ENCODE results near the gene KCNT2.
"Not testable (repeated sequence)": the region's sequence is repeated elsewhere in the genome, so short reads cannot be mapped to it uniquely, and the experiment has no call there.

Gene KCNT2

DNA sequence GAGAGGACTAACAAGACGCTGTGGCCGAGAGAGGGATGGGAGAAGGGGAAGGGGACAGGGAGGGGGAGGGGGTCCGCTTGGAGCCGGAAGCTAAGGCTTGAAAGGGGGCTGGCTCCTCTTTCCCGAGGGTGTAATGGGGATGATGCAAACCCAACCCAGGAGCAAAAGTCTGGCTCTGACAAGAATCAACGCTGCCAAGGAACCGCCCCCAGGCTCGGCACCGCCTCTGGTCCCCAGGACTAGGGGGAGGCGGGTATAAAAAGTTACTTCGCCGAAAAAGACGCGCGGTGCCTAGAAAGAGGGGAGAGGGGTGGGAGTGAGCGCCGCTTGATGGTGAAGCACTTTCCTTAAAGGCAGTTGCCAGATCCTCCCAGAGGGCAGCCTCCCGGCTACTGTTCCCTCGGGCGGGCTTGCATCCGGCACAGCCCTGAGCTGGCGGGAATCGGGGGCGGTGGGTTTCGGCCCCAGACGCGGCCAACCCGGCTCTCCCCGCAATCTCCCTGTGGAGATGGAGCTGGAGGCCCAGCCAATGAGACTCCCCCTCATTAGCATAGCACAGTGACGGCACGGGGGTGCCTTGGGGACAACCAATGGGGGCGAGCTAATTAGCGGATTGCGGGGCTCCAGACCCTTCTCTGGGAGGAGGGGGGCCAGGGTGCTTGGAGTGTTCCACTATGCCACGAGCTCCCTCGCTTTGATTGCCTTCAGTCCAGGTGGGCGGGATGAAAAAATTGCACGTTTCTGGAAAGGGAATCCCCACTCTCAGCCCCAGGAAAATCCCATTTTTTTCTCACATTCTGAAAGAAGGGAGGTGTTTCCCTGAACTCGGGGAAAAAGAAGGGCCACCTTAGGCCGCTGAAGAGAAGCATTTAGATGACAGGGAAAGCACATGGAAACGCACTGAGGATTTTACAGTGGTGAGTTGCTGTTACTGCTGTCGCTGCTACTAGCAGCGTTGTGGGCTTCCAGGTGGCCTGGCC is at the start of gene KCNT2:
Gene KCNT2, minus strand, starts transcription at position 51 of the 980 bp plus-strand sequence. CDS start 131 bp downstream, outside the sequence.
- DNase-seq: no peak

DNA sequence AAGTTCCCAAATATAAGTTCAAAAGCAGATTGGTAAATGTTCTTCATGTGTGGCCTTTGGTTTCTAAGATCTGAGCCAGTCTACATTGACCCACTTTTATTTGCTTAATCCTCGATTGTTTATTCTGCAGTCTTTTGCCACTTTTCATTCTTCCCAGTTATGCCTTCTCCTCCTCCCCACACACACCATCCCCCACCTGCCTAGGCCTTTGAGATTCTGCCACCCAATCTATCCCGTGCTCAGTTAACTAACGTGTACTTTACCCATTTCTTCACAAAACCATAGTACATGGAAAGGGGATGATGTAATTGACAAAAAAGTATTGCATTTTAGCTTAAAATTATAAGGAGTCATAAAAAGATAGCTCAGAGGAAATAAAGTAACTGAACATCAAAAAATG is 47.3 kb upstream of the KCNT2 start:
- DNase-seq: no peak

DNA sequence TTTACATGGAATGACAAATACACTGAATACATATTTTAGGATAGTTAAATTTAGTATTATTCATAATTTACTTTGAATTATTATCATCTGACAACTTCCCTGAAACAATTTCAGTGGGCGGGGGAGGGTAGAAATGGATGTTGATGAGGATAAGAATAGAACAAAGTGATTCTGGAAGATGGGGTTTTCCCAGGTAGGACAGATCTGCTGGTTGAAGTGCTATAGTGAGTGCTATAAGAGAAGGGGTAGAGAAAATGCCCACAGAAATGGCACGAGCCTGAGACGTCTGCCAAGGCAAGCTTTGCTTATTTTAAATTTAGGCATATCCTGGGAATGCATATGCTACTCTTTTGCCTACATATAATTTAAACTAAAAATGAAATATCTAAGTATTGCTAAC is 46.8 kb upstream of the KCNT2 start:
- no peak for DNase-seq

DNA sequence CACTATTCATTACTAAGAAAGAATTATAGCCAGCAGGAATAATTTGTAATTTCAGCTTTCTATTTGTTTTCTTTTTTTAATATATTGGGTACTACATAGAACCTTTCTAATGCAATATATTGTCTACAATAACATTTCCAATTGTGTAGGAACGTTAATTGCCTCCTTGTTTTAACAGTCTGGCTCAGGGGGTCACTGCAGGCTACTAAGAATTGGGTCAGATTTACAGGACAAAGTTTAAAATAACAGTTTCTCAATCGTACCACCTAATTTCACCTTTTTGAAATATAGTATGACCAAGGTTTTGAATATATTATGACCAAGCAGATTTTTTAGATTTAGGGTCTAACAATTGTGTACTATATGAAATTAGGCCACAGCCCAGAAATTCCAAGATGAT is 46.0 kb upstream of the KCNT2 start:
- DNase-seq: no peak

DNA sequence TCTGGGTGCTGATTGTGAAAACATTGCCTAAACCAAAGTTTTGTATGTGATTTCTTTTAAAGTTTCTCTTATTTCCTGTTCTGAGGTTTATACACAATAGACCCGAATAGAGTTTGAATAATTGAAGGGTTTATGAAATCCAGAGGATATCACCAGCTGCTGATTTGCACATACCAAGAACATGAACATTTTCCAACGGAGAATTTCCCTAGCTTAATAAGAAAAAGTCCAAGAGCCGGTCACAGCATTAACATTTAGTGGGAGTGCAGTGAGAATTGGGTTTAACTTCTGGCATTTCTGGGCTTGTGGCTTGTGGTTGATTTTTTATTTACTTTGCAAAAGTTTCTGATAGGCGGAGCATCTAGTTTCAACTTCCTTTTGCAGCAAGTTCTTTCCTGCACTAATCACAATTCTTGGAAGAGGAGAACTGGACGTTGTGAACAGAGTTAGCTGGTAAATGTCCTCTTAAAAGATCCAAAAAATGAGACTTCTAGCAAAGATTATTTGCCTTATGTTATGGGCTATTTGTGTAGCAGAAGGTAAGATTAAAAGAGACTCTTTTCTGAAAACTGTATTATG is 43.5 kb upstream of the KCNT2 start, which contains the start of gene CFH:
Gene CFH, plus strand, starts transcription at position 407 of the 579 bp plus-strand sequence. Its CDS starts 75 bp downstream, at position 482.
- no peak for DNase-seq

DNA sequence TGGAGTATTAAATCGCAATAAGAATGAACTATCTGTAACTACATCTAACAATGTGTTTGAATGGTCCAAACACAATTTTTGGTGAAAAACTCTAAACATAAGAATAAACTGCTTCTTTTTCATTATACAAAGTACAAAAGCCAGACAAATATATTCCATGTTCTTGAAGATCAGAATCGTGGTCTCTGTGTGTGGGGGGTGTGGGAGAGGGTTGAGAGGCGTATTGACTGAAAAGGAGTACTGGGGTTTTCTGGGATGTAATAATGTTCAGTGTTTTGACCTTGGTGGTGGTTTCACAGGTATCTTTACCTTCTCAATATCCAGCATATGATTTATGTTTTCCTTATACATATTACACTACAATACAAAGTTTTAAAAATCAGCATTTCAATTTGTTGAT is 42.8 kb upstream of the KCNT2 start:
- no peak for DNase-seq

DNA sequence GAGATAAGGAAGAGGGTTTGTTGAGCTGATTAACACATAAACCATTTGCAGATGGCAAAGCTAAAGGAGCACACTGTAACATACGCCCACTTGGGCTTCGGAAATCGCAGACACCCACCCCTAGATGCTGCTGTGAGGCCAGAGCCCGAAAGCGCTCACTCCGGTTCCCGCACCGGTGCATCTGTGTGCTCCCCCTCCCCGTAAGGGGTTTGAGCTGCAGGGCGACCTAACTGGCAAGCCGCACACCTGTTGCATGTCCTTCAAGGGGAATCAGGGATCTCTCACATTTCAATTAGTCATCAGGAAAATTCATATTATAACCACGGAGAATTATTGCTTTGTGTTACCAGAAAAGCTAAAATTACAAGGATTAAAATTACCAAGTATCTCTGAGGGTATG is 42.2 kb upstream of the KCNT2 start:
- no peak for DNase-seq

DNA sequence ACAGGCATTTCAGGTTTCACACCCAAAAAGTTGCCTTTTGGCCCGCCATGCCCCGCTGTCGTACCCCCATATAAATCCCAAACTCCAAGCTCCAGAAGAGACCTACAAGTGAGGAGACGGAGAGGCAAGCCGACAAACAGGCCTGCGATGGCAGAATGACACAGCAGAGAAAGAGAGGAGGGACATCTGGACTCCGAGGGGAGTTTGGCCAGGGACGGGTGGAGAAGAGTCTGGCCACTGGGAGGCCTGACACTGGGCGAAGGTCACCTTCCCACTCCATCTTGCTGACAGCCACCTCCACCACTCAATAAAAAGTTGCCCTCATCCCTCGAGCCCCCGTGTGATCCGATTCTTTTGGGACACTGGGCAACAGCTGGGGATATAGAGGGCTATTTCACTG is 41.8 kb upstream of the KCNT2 start:
- no peak for DNase-seq

DNA sequence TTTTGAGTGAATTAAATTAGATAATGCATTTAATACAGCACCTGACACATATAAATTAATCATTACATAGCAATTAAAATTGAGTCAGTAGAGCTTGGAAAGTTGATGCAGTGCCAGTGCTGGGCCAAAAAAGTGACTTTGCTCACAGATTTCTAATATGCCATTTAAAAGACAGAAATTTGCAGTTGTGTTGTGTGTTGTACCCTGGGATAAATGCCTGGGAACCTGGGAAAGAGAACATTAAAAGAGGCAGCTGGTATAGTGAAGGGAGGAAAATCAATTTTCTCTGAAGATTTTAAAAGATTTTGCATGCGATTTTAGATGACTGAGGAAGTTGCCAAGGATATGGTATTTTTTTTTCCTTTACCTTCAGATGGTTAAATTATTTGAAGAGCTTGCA is 32.7 kb upstream of the KCNT2 start:
- no peak for DNase-seq

DNA sequence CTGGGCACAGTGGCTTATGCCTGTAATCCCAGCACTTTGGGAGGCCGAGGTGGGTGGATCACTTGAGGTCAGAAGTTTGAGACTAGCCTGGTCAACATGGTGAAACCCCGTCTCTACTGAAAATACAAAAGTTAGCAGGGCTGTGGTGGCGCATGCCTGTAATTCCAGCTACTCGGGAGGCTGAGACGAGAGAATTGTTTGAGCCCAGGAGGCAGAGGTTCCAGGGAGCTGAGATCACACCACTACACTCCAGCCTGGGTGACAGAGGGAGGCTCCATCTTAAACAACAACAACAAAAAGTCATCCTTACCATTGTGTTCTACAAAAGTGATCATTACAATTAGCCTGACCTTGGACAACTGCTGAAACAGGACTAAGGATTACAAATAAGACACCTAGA is 31.1 kb upstream of the KCNT2 start:
- not testable (repeated sequence) for DNase-seq

DNA sequence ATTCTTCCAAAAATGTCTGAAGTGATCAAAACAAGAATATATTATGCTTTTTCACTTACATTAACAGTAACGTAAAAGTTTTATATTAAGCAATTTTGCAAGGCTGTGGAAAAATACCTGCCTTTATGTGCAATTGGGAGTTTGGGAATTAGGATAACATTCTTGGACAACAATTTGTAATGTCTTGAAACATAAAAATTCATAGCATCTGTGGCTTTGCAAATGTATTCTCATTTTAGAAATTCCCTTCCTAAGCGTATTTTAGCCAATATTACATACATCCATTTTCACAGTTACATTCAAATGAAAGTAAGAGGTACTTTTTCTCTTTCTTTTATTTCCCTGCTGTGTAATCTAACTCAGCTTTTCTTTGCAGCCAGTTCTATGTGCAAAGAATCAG is 30.2 kb upstream of the KCNT2 start:
- no peak for DNase-seq

DNA sequence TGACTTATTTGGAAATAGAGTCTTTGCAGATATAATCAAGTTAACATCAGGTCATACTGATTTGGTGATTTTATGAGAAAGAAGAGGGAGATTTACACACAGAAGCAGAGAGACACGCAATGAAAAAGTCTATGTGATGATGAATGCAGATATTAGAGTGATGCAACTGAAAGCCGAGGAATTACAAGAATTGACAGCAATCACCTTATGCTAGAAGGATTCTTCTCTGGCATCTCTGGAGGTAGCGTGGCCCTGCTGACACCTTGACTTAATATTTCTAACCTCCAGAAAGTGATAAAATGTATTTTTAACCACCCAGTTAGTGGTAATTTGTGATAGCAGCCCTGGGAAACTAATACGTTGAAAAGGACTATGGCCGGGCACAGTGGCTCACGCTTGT is 29.4 kb upstream of the KCNT2 start:
- DNase-seq: no peak

DNA sequence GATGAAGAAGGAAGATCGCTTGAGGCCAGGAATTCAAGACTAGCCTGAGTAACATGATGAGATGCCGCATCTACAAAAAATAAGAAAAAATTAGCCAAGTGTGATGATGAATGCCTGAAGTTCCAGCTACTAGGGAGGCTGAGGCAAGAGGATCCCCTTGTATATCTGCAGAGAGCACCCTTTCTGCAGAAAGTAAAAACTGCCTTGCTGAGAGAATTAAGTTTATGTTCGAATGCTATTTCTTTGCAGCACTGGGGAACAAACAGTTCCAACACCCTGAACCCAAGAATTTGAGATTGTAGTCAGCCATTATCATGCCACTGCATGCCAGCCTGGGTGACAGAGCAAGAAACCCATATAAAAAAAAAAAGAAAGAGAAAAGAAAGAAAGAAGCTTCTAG is 20.6 kb upstream of the KCNT2 start:
- no peak for DNase-seq

DNA sequence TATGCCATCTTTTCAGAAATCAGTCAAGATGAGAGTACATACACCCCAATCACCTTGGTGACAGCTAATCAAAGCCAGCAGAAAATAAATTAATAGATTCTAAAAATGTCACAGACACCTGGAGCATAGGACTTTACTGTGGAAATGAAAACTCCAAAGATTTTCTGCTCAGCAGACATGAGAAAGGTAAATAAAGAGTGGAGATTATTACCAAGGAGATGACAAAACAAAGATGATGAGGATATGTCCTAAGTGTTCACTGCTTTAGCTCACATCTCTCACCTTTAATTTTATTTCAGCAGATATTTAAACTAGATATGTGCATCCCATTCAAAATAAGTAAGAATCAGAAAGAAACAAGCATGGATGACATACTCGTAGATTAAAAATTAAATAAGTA is 14.8 kb upstream of the KCNT2 start:
- no peak for DNase-seq

DNA sequence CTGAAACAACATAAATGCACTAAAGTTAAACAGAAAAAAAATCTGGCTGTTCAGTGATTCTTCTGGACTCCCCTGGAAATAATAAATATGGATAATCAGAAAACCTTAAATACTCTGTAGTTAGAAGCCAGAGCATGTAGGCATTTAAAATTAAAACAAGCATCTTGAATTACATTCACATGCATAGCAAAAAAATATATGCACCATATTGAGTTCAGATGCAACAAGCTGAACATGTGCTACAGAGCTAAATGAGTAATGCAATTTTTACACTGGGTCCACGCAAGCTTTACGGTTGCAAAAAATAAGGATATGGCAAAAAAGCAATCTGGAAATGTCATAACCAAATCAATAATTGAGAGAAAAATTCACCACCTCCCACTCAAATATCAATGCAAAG is 11.5 kb upstream of the KCNT2 start:
- no peak for DNase-seq

DNA sequence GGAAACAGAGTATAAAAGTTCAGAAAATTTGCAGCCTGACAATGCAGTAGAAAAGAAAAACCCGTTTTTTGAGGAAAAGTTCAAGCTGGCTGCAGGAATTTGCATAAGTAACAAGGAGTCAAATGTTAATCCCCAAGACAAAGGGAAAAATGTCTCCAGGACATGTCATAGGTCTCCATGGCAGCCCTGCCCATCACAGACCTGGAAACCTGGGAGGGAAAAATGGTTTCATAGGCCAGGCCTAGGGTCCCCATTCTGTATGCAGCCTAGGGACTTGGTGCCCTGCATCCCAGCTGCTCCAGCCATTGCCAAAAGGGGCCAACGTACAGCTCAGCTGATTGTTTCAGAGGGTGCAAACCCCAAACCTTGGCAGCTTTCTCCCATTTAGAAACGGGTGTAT is 3.6 kb upstream of the KCNT2 start:
- no peak for DNase-seq

DNA sequence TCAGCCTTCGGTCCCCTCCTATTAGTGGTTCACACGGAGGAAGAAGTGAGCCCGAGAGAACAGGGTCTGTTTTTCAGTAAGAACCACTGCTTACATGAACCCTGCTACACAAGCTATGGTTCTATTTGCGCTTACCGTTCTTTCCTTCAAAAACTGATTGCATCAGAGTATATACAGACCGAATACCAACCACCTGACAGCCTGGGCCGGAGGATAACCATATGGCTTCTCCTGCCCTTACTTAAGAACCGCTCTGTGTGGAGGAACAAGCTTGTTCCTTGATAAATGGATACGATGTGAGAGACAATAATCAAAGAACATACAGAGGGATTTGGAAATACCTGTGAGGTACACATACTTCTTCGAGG is 1.1 kb upstream of the KCNT2 start:
- no peak for DNase-seq

DNA sequence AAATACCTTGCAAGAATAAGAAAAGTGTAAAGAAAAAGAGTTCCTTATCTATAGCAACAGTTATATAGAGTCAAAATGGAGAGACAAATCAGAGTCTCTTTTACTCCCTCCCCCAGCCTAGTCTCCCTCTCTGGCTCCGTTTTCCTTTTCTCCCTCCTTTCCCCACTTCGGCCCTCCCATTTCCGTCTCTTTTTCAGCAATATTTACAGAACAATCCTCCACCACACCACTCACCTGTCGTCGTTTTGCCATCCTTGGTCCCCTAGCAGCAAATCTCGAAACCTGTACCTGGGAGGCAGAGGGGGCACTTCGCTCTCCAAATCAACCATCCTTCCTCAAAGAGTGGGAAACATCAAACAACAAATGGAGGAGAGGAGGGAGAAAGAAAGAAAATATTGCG is 259 bp downstream of the KCNT2 start:
- DNase-seq: no peak

DNA sequence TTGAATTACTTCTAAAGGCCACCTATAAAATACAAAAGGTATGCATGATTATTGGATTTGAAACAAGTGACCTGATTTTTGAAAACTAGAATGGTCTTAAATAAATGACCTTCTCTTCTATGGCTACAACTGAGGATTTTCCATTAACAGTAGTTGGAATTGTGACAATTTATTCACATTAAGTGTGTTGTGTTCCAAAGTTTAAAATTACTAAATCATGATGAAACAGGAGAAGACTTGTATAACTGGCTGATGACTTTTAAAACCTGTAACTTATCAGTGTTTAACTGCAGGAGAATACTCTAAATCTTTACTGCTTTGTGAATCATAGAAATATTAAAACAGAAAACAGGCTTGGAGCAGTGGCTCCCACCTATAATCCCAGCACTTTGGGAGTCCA is 4.6 kb downstream of the KCNT2 start:
- no peak for DNase-seq

DNA sequence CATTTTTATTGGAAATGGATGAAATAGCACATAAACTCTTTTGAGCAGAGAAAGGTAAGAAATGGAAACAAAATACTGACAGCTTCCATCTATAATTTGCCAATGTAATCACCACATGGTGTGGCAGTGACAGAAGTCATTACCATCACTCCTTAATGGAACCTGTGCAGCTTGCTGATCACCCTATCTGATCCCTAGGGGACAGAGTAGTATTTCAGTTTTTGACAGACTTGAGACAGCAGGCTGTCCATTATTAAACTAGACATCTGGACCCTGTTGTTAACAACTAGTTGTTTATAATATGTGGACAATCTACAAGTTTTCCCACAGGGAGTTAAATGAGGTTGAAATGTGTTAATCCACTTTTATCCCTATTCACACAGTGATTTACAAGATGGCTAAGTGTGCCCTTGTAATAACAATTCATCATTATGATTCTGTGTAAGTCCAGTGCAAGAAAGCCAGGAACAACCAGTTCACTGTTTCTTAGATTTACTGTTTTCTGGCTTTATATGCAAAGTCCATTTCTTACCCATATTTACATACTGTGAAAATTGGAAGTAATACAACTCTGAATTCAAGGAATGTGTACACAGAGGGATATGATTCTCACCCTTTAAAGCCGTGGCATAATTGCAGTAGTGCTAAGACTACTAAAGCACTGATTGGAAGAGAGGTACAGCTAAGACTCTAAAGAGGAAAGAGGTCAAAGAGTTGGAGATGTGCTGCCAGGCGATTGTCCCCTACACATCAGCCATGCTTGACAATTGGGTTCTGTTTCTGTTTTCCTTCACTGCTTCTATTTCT is 9.1 kb downstream of the KCNT2 start:
- no peak for DNase-seq

DNA sequence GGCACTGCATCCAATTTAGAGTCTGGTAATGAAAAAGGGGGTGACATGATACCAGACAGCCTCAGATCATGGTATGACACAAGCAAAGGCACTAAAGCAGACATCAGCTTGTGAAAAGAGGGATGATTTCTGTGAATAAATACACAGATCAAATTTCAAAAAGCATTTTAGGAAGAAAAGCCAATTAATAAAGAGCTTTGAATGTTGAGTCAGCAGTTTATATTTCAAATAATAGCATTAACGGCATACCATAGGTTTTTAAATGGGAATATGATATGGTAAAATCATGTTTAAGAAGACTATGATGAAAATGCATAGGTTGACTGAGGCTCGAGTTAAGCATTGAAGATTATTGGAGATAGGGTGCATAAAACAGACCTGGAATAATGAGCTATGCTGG is 13.5 kb downstream of the KCNT2 start:
- DNase-seq: no peak

DNA sequence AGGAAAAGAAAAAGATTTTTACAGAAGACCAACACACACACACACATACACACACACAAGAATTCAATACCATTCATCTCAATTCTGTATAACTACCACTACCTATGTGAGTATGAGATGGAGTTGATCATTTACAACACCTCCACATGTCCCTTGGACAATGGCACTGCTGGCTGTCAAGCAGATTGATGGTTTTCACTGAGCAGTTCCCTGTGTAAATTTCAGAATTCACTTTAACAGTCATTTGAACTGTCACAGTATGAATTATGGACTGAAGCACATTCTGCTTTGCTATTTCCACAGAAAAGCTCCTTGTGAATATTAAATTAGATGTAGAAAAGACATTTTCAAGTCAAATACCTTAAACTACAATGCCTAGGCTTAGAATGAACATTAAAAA is 14.3 kb downstream of the KCNT2 start:
- DNase-seq: no peak

DNA sequence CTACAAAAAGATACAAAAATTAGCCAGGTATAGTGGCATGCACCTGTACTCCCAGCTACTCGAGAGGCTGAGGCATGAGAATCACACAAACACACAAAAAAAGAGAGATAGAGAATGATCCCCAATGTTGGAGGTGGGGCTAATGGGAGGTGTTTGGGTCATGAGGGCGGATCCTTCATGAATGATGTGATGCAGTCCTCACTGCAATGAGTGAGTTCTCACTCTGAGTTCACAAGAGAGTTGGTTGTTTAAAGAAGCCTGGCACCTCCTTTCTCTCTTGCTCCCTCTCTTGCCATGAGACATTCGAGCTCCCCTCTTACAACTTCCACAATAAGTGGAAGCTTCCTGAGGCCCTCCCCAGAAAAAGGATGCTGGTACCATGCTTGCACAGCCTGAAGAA is 17.3 kb downstream of the KCNT2 start:
- DNase-seq: no peak
